Lower leg skin (tissue), 3 donors: ENCODE data around the gene KCNC1.

Experiments
- POLR2A ChIP-seq, 2 donors: fragments of 450-650 bp; IDR thresholded peaks; one replicate each; pipeline ENCODE4 v1.6.1; 2016 to 2017; ENCODE audit warnings: antibody characterized with exemption in 2 of 2, mild to moderate bottlenecking in 1 of 2, moderate library complexity in 1 of 2
- TF ChIP-seq, protein P1 (sequence below), 3 donors: fragments of 450-650 bp; IDR thresholded peaks; one replicate each; pipeline ENCODE4 v1.5.1; 2016; ENCODE audit warnings: antibody characterized with exemption in 3 of 3, mild to moderate bottlenecking in 3 of 3, moderate library complexity in 2 of 3

DNA sequence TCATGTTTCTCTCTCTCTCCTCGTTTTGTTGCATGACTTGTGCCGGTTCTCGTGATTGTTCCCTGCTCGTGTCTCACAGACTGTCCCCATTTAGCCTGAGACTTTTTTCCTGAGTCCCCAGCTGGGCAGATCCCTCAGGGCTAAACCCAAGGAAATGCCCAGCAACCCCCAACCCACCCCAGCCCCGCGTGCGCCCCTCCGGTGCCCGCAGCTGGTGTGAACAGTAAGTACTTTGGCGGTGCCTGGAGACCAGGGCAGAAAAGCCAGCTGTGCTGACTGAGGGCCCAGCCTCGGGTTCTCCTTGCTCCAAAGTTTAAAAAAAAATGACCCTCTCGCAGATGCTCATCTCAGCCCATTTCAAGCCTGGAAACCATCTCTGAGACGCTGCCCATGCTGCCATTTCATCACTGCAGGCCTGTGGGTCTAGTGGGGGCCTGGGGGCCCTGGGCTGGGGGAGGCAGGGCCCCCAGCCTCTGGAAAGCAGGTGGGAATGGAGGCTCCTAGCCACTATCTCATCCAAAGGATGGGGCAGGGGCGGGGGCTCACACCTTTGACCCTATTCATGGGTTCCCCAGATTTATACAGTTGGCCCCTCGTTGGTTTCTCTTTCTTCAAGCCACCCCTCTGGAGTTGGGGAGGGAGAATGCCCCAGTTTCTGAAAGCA, 41.8 kb downstream of the KCNC1 start:
- TF ChIP-seq, protein P1, sequence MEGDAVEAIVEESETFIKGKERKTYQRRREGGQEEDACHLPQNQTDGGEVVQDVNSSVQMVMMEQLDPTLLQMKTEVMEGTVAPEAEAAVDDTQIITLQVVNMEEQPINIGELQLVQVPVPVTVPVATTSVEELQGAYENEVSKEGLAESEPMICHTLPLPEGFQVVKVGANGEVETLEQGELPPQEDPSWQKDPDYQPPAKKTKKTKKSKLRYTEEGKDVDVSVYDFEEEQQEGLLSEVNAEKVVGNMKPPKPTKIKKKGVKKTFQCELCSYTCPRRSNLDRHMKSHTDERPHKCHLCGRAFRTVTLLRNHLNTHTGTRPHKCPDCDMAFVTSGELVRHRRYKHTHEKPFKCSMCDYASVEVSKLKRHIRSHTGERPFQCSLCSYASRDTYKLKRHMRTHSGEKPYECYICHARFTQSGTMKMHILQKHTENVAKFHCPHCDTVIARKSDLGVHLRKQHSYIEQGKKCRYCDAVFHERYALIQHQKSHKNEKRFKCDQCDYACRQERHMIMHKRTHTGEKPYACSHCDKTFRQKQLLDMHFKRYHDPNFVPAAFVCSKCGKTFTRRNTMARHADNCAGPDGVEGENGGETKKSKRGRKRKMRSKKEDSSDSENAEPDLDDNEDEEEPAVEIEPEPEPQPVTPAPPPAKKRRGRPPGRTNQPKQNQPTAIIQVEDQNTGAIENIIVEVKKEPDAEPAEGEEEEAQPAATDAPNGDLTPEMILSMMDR (IDR thresholded peaks at IDR 0.05), result no peak
- TF ChIP-seq POLR2A (IDR thresholded peaks at IDR 0.05), result no peak
